ENCODE measurements around the gene ZWILCH.

DNA sequence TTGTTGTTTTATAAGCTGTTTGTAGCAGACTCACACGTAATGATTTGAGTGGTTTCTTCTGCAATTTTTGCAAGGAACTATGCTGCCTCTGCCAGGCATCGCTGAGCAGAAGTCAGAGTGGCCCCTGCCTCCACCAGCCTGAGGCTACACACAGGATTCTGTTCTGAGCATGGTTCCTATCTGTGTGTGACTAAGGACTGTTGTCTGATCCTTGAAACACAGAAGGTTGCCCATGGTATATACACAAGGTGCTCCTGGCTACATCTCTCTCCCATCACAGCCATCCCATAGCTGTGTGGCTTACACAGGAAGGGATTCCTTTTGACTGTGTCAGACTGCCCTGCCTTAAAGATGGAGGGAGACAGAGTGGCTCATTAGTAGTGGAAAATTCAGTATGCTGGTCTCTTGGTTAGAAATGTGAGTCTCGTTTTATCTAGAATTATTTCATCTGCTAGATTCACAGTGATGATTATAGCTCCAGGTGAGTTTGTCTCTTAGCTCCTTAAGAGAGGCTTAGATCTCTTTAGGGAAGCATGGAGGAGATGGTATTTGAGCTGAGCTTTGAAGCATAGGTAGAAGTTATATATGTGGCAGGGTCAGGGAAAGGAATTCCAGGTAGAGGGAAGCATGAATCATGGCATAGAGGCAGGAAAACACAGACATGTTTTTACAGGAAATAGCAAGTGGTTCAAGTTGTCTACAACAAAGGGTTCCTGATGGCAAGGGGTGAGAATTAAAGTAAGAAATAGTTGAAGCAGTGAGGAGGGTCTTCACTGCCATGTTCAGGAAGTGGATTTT lies 45.1 kb upstream of the ZWILCH start:
- no peak for TF ChIP-seq POLR2A (IDR thresholded peaks at IDR 0.05)
- TF ChIP-seq, protein P1, sequence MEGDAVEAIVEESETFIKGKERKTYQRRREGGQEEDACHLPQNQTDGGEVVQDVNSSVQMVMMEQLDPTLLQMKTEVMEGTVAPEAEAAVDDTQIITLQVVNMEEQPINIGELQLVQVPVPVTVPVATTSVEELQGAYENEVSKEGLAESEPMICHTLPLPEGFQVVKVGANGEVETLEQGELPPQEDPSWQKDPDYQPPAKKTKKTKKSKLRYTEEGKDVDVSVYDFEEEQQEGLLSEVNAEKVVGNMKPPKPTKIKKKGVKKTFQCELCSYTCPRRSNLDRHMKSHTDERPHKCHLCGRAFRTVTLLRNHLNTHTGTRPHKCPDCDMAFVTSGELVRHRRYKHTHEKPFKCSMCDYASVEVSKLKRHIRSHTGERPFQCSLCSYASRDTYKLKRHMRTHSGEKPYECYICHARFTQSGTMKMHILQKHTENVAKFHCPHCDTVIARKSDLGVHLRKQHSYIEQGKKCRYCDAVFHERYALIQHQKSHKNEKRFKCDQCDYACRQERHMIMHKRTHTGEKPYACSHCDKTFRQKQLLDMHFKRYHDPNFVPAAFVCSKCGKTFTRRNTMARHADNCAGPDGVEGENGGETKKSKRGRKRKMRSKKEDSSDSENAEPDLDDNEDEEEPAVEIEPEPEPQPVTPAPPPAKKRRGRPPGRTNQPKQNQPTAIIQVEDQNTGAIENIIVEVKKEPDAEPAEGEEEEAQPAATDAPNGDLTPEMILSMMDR (IDR thresholded peaks at IDR 0.05), result no peak
- TF ChIP-seq POLR2AphosphoS5 (IDR thresholded peaks at IDR 0.05), result no peak
- TF ChIP-seq EP300 (IDR thresholded peaks at IDR 0.05), result no peak
